Ectodermal cell (in vitro differentiated cells): ENCODE results near the gene HIRIP3.

ENCODE experiments used
- H3K27ac ChIP-seq: 2 replicates; pipeline ENCODE4 v1.7.0; 2013; ENCODE audit warnings: mild to moderate bottlenecking, low read depth, low read length; ENCODE audit not compliant: insufficient read depth, poor library complexity, severe bottlenecking
- H3K27me3 ChIP-seq: 2 replicates; pipeline ENCODE4 v1.7.0; 2013; ENCODE audit warnings: mild to moderate bottlenecking, low read length; ENCODE audit not compliant: insufficient read depth, control insufficient read depth, poor library complexity, severe bottlenecking
- H3K36me3 ChIP-seq: one replicate; pipeline ENCODE4 v1.7.0; 2013; ENCODE audit warnings: low read length; ENCODE audit not compliant: control insufficient read depth, insufficient read depth
- H3K4me1 ChIP-seq: one replicate; pipeline ENCODE4 v1.7.0; 2013; ENCODE audit warnings: low read length; ENCODE audit not compliant: control insufficient read depth, insufficient read depth
- H3K4me3 ChIP-seq: 2 replicates; pipeline ENCODE4 v1.7.0; 2013; ENCODE audit warnings: low read depth, low read length, control low read depth; ENCODE audit not compliant: insufficient read depth
- H3K9me3 ChIP-seq: 2 replicates; pipeline ENCODE4 v1.7.0; 2013; ENCODE audit warnings: mild to moderate bottlenecking, low read length, moderate library complexity; ENCODE audit not compliant: control insufficient read depth
- WGBS, 2 experiments: methylation state at CpG; one replicate each; pipeline ENCODE4 v1.1.7; 2013; ENCODE audit warnings: missing lambda C conversion rate in 2 of 2; 5-methylcytosine and 5-hydroxymethylcytosine counted together

Gene HIRIP3

GRCh38 chr16:29958756-29959155 is 36.7 kb downstream of the HIRIP3 start:
- WGBS, 2 experiments, result 93% methylated on average over 4 of the region's 5 CpGs
- H3K27me3 ChIP-seq, result no peaks in the 10 kb centered on the region
- H3K4me3 ChIP-seq, result no peak overlapping the region
- no peaks in the 10 kb centered on the region for H3K36me3 ChIP-seq
- no peaks in the 10 kb centered on the region for H3K9me3 ChIP-seq
- no peaks in the 10 kb centered on the region for H3K4me1 ChIP-seq
- H3K27ac ChIP-seq, result no peak overlapping the region

- H3K4me1 ChIP-seq, result no peaks in the 10 kb centered on the region
- no peaks in the 10 kb centered on the region for H3K36me3 ChIP-seq
- no peaks in the 10 kb centered on the region for H3K9me3 ChIP-seq
- no peak overlapping the region for H3K27ac ChIP-seq
- no peaks in the 10 kb centered on the region for H3K27me3 ChIP-seq
- no peak overlapping the region for H3K4me3 ChIP-seq
- WGBS, 2 experiments, result 86 to 88% methylated on average over 8 of the region's 8 CpGs
These were observed 43.6 kb downstream of the HIRIP3 start for GRCh38 chr16:29951625-29952365.

- H3K27ac ChIP-seq, result no peak overlapping the region
- no peaks in the 10 kb centered on the region for H3K36me3 ChIP-seq
- no peak overlapping the region for H3K4me3 ChIP-seq
- no peaks in the 10 kb centered on the region for H3K9me3 ChIP-seq
- H3K27me3 ChIP-seq, result no peaks in the 10 kb centered on the region
- no peaks in the 10 kb centered on the region for H3K4me1 ChIP-seq
- 91 to 92% methylated on average over 4 of the region's 4 CpGs for WGBS, 2 experiments
These were observed 44.5 kb downstream of the HIRIP3 start for GRCh38 chr16:29950806-29951461.

- H3K27ac ChIP-seq, result no peak overlapping the region
- H3K36me3 ChIP-seq, result no peaks in the 10 kb centered on the region
- WGBS, 2 experiments, result 85 to 87% methylated on average over 2 of the region's 2 CpGs
- H3K27me3 ChIP-seq, result no peaks in the 10 kb centered on the region
- H3K9me3 ChIP-seq, result no peaks in the 10 kb centered on the region
- H3K4me3 ChIP-seq, result no peak overlapping the region
- no peaks in the 10 kb centered on the region for H3K4me1 ChIP-seq
These were observed 47.5 kb downstream of the HIRIP3 start for GRCh38 chr16:29947897-29948296.

GRCh38 chr16:29943846-29944799 is 51.3 kb downstream of the HIRIP3 start:
- Histone ChIP-seq H3K9me3 (no peaks in the 10 kb centered on the region), H3K27me3 (no peaks in the 10 kb centered on the region), H3K4me1 (no peaks in the 10 kb centered on the region), H3K4me3 (no peak overlapping the region), H3K36me3 (no peaks in the 10 kb centered on the region), H3K27ac (no peak overlapping the region)
- WGBS, 2 experiments, result 69 to 73% methylated on average over 11 of the region's 11 CpGs
